ENCODE data around the gene ADH4.

DNA sequence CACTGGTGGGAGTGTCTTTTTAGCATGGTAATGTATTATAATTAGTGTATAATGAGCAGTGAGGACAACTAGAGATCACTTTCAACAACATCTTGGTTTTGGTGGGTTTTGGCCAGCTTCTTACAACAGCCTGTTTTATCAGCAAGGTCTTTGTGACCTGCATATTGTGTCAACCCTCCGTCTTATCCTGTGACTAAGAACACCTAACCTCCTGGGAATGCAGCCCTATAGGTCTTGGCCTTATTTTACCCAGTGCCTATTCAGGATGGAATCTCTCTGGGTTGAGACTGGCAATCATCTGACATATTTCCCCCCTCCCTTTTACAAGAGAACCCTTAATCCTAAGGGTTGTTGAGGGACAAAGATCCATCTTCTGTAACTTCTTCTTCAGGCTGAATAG is 21.9 kb upstream of the ADH4 start:
- TF ChIP-seq, protein P1, sequence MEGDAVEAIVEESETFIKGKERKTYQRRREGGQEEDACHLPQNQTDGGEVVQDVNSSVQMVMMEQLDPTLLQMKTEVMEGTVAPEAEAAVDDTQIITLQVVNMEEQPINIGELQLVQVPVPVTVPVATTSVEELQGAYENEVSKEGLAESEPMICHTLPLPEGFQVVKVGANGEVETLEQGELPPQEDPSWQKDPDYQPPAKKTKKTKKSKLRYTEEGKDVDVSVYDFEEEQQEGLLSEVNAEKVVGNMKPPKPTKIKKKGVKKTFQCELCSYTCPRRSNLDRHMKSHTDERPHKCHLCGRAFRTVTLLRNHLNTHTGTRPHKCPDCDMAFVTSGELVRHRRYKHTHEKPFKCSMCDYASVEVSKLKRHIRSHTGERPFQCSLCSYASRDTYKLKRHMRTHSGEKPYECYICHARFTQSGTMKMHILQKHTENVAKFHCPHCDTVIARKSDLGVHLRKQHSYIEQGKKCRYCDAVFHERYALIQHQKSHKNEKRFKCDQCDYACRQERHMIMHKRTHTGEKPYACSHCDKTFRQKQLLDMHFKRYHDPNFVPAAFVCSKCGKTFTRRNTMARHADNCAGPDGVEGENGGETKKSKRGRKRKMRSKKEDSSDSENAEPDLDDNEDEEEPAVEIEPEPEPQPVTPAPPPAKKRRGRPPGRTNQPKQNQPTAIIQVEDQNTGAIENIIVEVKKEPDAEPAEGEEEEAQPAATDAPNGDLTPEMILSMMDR (IDR thresholded peaks at IDR 0.05), result no peak
- TF ChIP-seq POLR2A (IDR thresholded peaks at IDR 0.05), result no peak
